Measurements from ENCODE around the gene PSMD6.

- no peak for TF ChIP-seq CTCF (IDR thresholded peaks at IDR 0.05)
- no peak for TF ChIP-seq ZFX (IDR thresholded peaks at IDR 0.05; ENCODE audit: borderline replicate concordance)
Observed at GRCh38 chr3:64048631-64049061, 25.4 kb upstream of the PSMD6 start.

All from 22Rv1 (cell line).